GM21723 (cell line): Measurements from ENCODE around the gene PLK4.
"Not testable (repeated sequence)": the region's sequence is repeated elsewhere in the genome, so short reads cannot be mapped to it uniquely, and the experiment has no call there.

Source experiments
- ATAC-seq: cut with Tn5 transposase; IDR thresholded peaks from one replicate; pipeline ENCODE4 v1.9.1; 2021; ENCODE audit warnings: mild to moderate bottlenecking, moderate library complexity; ENCODE audit not compliant: unreplicated experiment

PLK4 gene

DNA sequence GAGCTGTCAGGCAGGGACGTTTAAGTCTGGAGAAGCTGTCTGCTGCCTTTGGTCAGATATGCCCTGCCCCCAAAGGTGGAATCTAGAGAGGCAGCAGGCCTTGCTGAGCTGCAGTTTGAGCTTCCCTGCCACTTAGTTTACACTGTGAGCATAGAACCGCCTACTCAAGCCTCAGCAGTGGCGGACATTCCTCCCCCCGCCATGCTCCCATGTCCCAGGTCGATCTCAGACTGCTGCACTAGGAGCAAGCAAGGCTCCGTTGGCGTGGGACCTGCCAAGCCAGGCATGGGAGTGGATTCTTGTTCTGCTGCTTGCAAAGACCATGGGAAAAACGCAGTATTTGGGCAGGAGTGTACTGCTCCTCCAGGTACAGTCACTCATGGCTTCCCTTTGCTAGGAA is 24.3 kb downstream of the PLK4 start:
- no peak for ATAC-seq

- ATAC-seq: no peak
Observed at GRCh38 chr4:127916512-127916911, 35.8 kb downstream of the PLK4 start.

GRCh38 chr4:127917151-127917550 is 36.5 kb downstream of the PLK4 start:
- no peak for ATAC-seq

DNA sequence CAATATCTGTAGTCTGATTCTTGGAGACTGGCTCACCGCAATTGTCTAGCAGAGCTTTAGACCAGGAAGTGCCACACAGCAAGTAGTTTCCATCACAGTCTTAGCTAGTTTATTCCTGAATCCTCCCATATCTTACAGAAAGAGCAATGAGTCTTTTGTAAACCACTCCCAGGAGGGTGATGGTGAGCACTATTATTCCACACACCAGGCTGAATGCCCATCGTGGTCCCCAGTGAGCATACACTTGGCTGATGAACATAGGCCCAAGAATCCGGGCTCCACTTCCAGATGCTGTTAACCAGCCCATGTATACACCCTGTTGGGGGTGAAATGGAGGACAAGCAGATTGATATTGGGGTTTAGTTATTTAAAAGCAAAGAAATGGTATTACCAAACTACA is 39.8 kb downstream of the PLK4 start:
- no peak for ATAC-seq

GRCh38 chr4:127922226-127922625 is 41.5 kb downstream of the PLK4 start:
- no peak for ATAC-seq

GRCh38 chr4:127925720-127926119 is 45.0 kb downstream of the PLK4 start:
- ATAC-seq: not testable (repeated sequence)

- no peak for ATAC-seq
Observed at GRCh38 chr4:127930175-127930574, 49.5 kb downstream of the PLK4 start.

GRCh38 chr4:127931836-127932235 is 51.1 kb downstream of the PLK4 start:
- not testable (repeated sequence) for ATAC-seq

DNA sequence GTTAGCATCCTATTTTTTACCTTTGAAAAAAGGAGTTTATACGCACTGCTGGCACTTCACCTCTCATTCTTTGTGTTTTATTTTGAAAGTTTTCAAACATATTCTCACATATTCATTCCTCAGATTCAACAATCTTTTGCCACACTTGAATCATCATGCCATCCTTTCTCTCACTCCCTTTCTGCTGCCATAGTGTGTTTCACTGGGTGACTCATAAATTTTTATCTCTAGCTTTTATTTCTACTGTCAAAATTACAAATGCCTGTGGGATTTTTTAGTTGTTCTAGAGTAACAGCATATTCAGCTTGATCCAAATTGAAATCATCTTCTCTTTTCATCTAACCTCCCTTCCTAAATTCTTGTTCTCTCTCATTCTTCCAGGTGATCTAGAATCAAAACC is 56.3 kb downstream of the PLK4 start:
- no peak for ATAC-seq
